Neuronal stem cell (in vitro differentiated cells): ENCODE measurements around the gene PKHD1.

ENCODE experiments used
- DNase-seq: peaks from one replicate; pipeline ENCODE4 v3.0.0-alpha.2; 2013; ENCODE audit warnings: low spot score
- H2AFZ ChIP-seq: one replicate; pipeline ENCODE4 v1.6.1; 2013; ENCODE audit warnings: mild to moderate bottlenecking, low read length, inconsistent platforms
- H2AK5ac ChIP-seq: 2 replicates; pipeline ENCODE4 v1.6.1; 2013; ENCODE audit warnings: low read depth, mild to moderate bottlenecking, inconsistent platforms, low read length, moderate library complexity, mixed read lengths
- H2BK120ac ChIP-seq: 2 replicates; pipeline ENCODE4 v1.6.1; 2013; ENCODE audit warnings: low read depth, mild to moderate bottlenecking, inconsistent platforms, low read length, moderate library complexity, mixed read lengths
- H2BK12ac ChIP-seq: one replicate; pipeline ENCODE4 v1.6.1; 2013; ENCODE audit warnings: low read length, inconsistent platforms
- H2BK15ac ChIP-seq: 2 replicates; pipeline ENCODE4 v1.6.1; 2013; ENCODE audit warnings: mild to moderate bottlenecking, low read length, inconsistent platforms, mixed read lengths
- H2BK5ac ChIP-seq: one replicate; pipeline ENCODE4 v1.6.1; 2013; ENCODE audit warnings: inconsistent platforms, mild to moderate bottlenecking, low read length, moderate library complexity
- H3K14ac ChIP-seq: one replicate; pipeline ENCODE4 v1.6.1; 2013; ENCODE audit warnings: low read length, inconsistent platforms
- H3K18ac ChIP-seq: 2 replicates; pipeline ENCODE4 v1.6.1; 2013; ENCODE audit warnings: low read length, inconsistent platforms
- H3K23ac ChIP-seq: 2 replicates; pipeline ENCODE4 v1.6.1; 2013; ENCODE audit warnings: low read depth, mild to moderate bottlenecking, mixed read lengths, low read length, inconsistent platforms; ENCODE audit not compliant: poor library complexity
- H3K27ac ChIP-seq: replicated peaks from 3 replicates; pipeline ENCODE4 v1.5.1; 2013; ENCODE audit warnings: low read length, inconsistent platforms
- H3K27me3 ChIP-seq, 3 experiments: 2 replicates each; pipeline ENCODE4 v1.6.1; 2013; ENCODE audit warnings: low read length in 3 of 3, mild to moderate bottlenecking in 2 of 3, inconsistent platforms in 1 of 3, low read depth in 1 of 3, mixed read lengths in 1 of 3, moderate library complexity in 1 of 3; ENCODE audit not compliant: control insufficient read depth in 3 of 3, insufficient read depth in 3 of 3
- H3K36me3 ChIP-seq, 2 donors: replicated peaks in 1 of 2; 2 replicates each; pipeline ENCODE4 v1.6.1; 2013; ENCODE audit warnings: low read length in 2 of 2; ENCODE audit not compliant: control insufficient read depth in 2 of 2, insufficient read depth in 2 of 2
- H3K4ac ChIP-seq: 2 replicates; pipeline ENCODE4 v1.6.1; 2013; ENCODE audit warnings: inconsistent platforms, mild to moderate bottlenecking, low read length, moderate library complexity
- H3K4me1 ChIP-seq, 2 donors: 1 replicate in 1 of 2; 2 replicates in 1 of 2; pipeline ENCODE4 v1.6.1; 2013; ENCODE audit warnings: low read length in 2 of 2, low read depth in 1 of 2; ENCODE audit not compliant: control insufficient read depth in 2 of 2, insufficient read depth in 1 of 2
- H3K4me2 ChIP-seq: one replicate; pipeline ENCODE4 v1.6.1; 2013; ENCODE audit warnings: mild to moderate bottlenecking, low read length, inconsistent platforms; ENCODE audit not compliant: insufficient read depth, poor library complexity, severe bottlenecking
- H3K4me3 ChIP-seq, 2 donors: 2 replicates each; pipeline ENCODE4 v1.5.1; 2013; ENCODE audit warnings: low read length in 2 of 2, mild to moderate bottlenecking in 2 of 2, inconsistent platforms in 1 of 2, moderate library complexity in 1 of 2
- H3K79me1 ChIP-seq: one replicate; pipeline ENCODE4 v1.6.1; 2013; ENCODE audit warnings: low read depth, mild to moderate bottlenecking, inconsistent platforms, low read length, moderate library complexity
- H3K9ac ChIP-seq: one replicate; pipeline ENCODE4 v1.6.1; 2013; ENCODE audit warnings: mild to moderate bottlenecking, low read depth, low read length, inconsistent platforms; ENCODE audit not compliant: poor library complexity
- H3K9me3 ChIP-seq, 2 donors: replicated peaks in 1 of 2; 2 replicates each; pipeline versions ENCODE3 to v1.6.1; 2013; ENCODE audit warnings: low read length in 2 of 2, mild to moderate bottlenecking in 2 of 2, inconsistent platforms in 1 of 2, low read depth in 1 of 2, mixed read lengths in 1 of 2, moderate library complexity in 1 of 2; ENCODE audit not compliant: control insufficient read depth in 2 of 2, insufficient read depth in 1 of 2
- H4K8ac ChIP-seq: one replicate; pipeline ENCODE4 v1.6.1; 2013; ENCODE audit warnings: low read depth, mild to moderate bottlenecking, inconsistent platforms, low read length, moderate library complexity
- H4K91ac ChIP-seq: one replicate; pipeline ENCODE4 v1.6.1; 2013; ENCODE audit warnings: low read length, low read depth, mild to moderate bottlenecking, inconsistent platforms; ENCODE audit not compliant: poor library complexity
- WGBS, 2 donors: extraction: QIAGEN DNeasy Blood & Tissue Kit; methylation state at CpG; one replicate each; pipeline ENCODE4 v1.1.7; 2013; ENCODE audit warnings: missing lambda C conversion rate in 2 of 2, mixed read lengths in 1 of 2; ENCODE audit not compliant: insufficient read length in 2 of 2, insufficient replicate concordance in 1 of 2; ENCODE audit errors: extremely low coverage in 2 of 2; 5-methylcytosine and 5-hydroxymethylcytosine counted together

Gene PKHD1

DNA sequence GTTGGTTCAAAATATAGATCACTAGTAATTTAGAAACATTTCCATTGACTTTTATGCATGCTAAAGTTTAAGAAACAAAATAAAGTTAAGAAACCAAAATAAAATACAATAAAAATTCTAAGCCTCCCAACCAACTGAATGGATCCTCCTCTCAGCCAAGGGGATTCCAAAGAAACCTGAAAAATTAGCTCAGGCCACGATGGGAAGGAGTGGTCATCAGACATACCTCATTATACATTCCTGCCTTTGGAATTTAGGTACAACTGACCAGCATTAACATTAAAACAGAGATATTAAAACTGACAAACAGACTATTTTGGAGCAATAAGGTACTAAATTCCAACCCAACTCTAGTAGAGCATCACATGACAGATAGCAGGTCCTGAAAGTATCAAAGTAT, 275.2 kb downstream of the PKHD1 start:
- no CpG with 5 or more reads among the region's 1 CpG for WGBS, 2 donors
- Histone ChIP-seq H3K9me3 (no peaks in the 10 kb centered on the region), H4K8ac (no peak overlapping the region), H3K27ac (no peak overlapping the region), H3K18ac (no peak overlapping the region), H3K4ac (no peak overlapping the region), H2BK120ac (no peak overlapping the region), H3K4me1 (no peaks in the 10 kb centered on the region), H2BK15ac (no peak overlapping the region), H2AK5ac (no peak overlapping the region), H3K14ac (no peak overlapping the region), H3K23ac (no peak overlapping the region), H2BK5ac (no peak overlapping the region), H3K4me3 (no peak overlapping the region), H2BK12ac (no peak overlapping the region), H3K79me1 (no peaks in the 10 kb centered on the region), H4K91ac (no peak overlapping the region), H3K27me3 (peaks cover 0 to 3% (median 0%) of the 10 kb centered on the region in 3 experiments), H3K4me2 (no peak overlapping the region), H2AFZ (no peak overlapping the region), H3K36me3 (no peaks in the 10 kb centered on the region), H3K9ac (no peak overlapping the region)
- DNase-seq: no peak

DNA sequence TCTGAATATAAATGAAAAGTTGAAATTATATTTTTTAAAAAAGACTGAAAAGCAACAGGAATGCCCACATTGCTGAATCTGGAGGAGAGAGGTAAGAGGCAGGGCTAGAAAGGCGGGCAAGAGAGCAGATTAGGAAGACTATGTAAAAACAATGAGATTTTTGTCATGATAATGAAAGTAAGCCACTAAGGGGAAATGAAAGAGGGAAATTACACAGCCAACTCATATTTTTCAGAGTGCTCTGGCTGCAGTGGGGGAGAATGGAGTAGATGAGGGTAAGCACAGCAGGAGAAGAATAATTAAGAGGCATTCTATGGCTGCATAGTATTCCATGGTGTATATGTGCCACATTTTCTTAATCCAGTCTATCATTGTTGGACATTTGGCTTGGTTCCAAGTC, 281.9 kb downstream of the PKHD1 start:
- no CpG with 5 or more reads among the region's 1 CpG for WGBS, 2 donors
- Histone ChIP-seq H3K27me3 (no peaks in the 10 kb centered on the region), H3K9ac (no peak overlapping the region)

DNA sequence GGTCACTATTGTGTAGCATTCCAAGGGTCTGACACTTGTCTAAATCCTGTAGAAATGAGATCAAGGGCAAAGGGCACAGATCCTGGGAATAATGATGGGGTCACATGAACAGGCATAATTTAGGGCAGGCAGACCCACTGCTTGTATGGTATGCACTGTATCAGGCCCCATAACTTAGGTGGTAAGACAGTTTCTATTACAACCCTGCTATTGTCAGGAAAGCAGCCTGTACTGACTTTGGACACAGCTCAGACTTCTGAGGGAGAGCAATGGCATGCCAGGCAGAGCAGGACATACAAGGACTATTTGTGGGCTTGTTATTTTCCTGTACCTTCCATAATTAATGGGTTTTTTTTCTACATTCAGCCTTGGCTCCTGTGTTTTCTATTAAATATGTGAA, 286.8 kb downstream of the PKHD1 start:
- Histone ChIP-seq H3K36me3 (no peaks in the 10 kb centered on the region), H3K9ac (no peak overlapping the region), H3K4me2 (no peak overlapping the region), H3K14ac (no peak overlapping the region), H2BK120ac (no peak overlapping the region), H3K79me1 (no peaks in the 10 kb centered on the region), H4K91ac (no peak overlapping the region), H3K27ac (no peak overlapping the region), H2AFZ (no peak overlapping the region), H3K4me3 (no peak overlapping the region), H3K27me3 (no peaks in the 10 kb centered on the region), H2AK5ac (no peak overlapping the region), H4K8ac (no peak overlapping the region), H3K4me1 (peaks cover 0 to 8% of the 10 kb centered on the region in 2 donors), H3K18ac (no peak overlapping the region), H2BK12ac (no peak overlapping the region), H3K4ac (no peak overlapping the region), H2BK5ac (no peak overlapping the region), H2BK15ac (no peak overlapping the region), H3K9me3 (peaks cover 0 to 3% of the 10 kb centered on the region in 2 donors), H3K23ac (no peak overlapping the region)
- DNase-seq: no peak

More for the DNA sequence above, 281.9 kb downstream of the PKHD1 start:
- H3K27ac ChIP-seq: no peak overlapping the region
- H2AK5ac ChIP-seq: no peak overlapping the region
- no peak overlapping the region for H4K91ac ChIP-seq
- no peak overlapping the region for H2BK15ac ChIP-seq
- no peak overlapping the region for H3K4me2 ChIP-seq
- no peak overlapping the region for H3K4me3 ChIP-seq
- no peak overlapping the region for H3K23ac ChIP-seq
- DNase-seq: no peak
- H3K79me1 ChIP-seq: no peaks in the 10 kb centered on the region
- H3K4me1 ChIP-seq: peaks cover 0 to 1% of the 10 kb centered on the region in 2 donors
- H2BK120ac ChIP-seq: no peak overlapping the region
- no peak overlapping the region for H2BK5ac ChIP-seq
- no peak overlapping the region for H4K8ac ChIP-seq
- no peak overlapping the region for H3K4ac ChIP-seq
- H2AFZ ChIP-seq: no peak overlapping the region
- no peak overlapping the region for H3K14ac ChIP-seq
- no peak overlapping the region for H2BK12ac ChIP-seq
- no peaks in the 10 kb centered on the region for H3K9me3 ChIP-seq
- H3K18ac ChIP-seq: no peak overlapping the region
- H3K36me3 ChIP-seq: no peaks in the 10 kb centered on the region

DNA sequence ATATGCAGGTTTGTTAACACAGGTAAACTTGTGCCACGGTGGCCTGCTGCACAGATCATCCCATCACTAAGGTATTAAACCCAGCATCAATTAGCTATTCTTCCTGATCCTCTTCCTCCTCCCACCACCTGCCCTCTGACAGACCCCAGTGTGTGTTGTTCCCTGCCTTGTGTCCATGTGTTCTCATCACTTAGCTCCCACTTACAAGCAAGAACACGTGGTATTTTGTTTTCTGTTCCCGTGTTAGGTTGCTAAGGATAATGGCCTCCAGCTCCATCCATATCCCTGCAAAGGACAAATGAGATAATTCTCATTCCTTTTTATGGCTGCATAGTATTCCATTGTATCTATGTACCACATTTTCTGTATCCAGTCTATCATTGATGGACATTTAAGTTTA, 294.0 kb downstream of the PKHD1 start:
- no peak overlapping the region for H2BK5ac ChIP-seq
- H3K4me3 ChIP-seq: no peak overlapping the region
- no peak overlapping the region for H3K18ac ChIP-seq
- H3K36me3 ChIP-seq: no peaks in the 10 kb centered on the region
- H3K4ac ChIP-seq: no peak overlapping the region
- no peak overlapping the region for H2AFZ ChIP-seq
- no CpG with 5 or more reads among the region's 3 CpGs for WGBS, 2 donors
- H4K8ac ChIP-seq: no peak overlapping the region
- no peak overlapping the region for H2AK5ac ChIP-seq
- H4K91ac ChIP-seq: no peak overlapping the region
- no peak overlapping the region for H3K9ac ChIP-seq
- no peaks in the 10 kb centered on the region for H3K27me3 ChIP-seq
- H2BK120ac ChIP-seq: no peak overlapping the region
- no peak overlapping the region for H3K4me2 ChIP-seq
- H3K9me3 ChIP-seq: peaks cover 0 to 4% of the 10 kb centered on the region in 2 donors
- H3K27ac ChIP-seq: no peak overlapping the region
- H3K14ac ChIP-seq: no peak overlapping the region
- no peak overlapping the region for H3K23ac ChIP-seq
- H2BK12ac ChIP-seq: no peak overlapping the region
- no peaks in the 10 kb centered on the region for H3K4me1 ChIP-seq
- no peaks in the 10 kb centered on the region for H3K79me1 ChIP-seq
- no peak for DNase-seq
- no peak overlapping the region for H2BK15ac ChIP-seq
